Chondrocyte (in vitro differentiated cells): Measurements from ENCODE around the gene FGFBP2. TPM values are rescaled to one million over a fixed set of nuclear protein-coding genes. Genes with fewer than 3 reads are reported as not detected.

Experiments used
- DNase-seq: peaks from one replicate; pipeline ENCODE4 v3.0.0; 2021; ENCODE audit warnings: mixed read lengths, low spot score
- H3K27ac Mint-ChIP-seq: one replicate; pipeline ENCODE4 v1.8.0; 2021; ENCODE audit warnings: mild to moderate bottlenecking, moderate library complexity, mixed read lengths; ENCODE audit not compliant: unreplicated experiment
- H3K27me3 Mint-ChIP-seq: 2 replicates; pipeline ENCODE4 v1.8.0; 2021; ENCODE audit warnings: low read depth, mixed read lengths
- H3K36me3 Mint-ChIP-seq: 2 replicates; pipeline ENCODE4 v1.8.0; 2021; ENCODE audit warnings: low read depth, mixed read lengths
- H3K4me1 Mint-ChIP-seq: 2 replicates; pipeline ENCODE4 v1.8.0; 2021; ENCODE audit warnings: low read depth, mild to moderate bottlenecking, mixed read lengths
- H3K4me3 Mint-ChIP-seq: one replicate; pipeline ENCODE4 v1.8.0; 2021; ENCODE audit warnings: mild to moderate bottlenecking, moderate library complexity, mixed read lengths; ENCODE audit not compliant: unreplicated experiment
- H3K9me3 Mint-ChIP-seq: 2 replicates; pipeline ENCODE4 v1.8.0; 2021; ENCODE audit warnings: low read depth, mixed read lengths
- CTCF ChIP-seq: fragments of 200-600 bp; sonication (generic); IDR thresholded peaks from 2 replicates; pipeline ENCODE4 v1.5.0; 2021; ENCODE audit warnings: antibody characterized with exemption, mild to moderate bottlenecking, moderate library complexity
- total RNA-seq: library from RNA; stranded (reverse); gene quantifications from 3 replicates; pipeline ENCODE4 v1.2.1, GENCODE V29; 2021

FGFBP2 gene
- total RNA-seq, 1 donor from 2014 or later: not detected

GRCh38 chr4:15992167-15992485, 29.2 kb upstream of the FGFBP2 start:
- Mint-ChIP-seq H3K4me3 (no peak overlapping the region), H3K27ac (no peak overlapping the region), H3K4me1 (peaks cover 5% of the 10 kb centered on the region), H3K36me3 (no peaks in the 10 kb centered on the region), H3K9me3 (no peaks in the 10 kb centered on the region), H3K27me3 (peaks cover 2% of the 10 kb centered on the region)
- no peak for TF ChIP-seq CTCF
- no peak for DNase-seq

DNA sequence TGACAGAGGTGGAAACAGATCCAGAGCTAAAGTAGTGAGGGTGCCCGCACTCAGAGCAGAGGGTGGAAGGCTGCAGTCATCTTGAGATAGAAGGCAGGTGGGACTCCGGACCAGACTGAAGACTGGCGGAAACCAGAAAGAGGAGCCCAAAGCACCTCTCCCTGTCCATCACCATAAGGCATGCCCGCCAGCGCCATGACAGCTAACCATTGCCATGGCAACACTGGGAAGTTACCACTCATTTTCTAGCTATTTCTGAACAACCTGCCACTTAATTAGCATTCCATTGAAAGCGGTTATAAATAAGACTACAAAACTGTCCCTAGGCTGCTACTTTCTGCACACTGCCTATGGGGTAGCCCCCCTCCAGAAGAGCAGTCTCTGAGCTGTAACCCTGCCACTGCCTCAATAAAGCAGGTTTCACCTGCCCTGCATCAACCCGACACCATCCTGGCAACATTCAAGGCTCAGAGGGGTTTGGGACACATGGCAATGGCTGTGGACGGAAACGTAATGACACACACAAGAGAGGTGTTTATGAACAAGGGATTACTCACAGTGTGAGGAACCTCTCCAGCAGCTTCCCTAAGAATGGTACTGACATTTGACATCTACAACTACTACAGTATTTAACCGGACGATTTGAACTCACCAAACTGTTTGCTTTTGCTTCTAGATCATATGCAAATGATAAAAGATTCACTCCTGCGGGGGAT, 27.8 kb upstream of the FGFBP2 start:
- Mint-ChIP-seq H3K27me3 (peaks cover 2% of the 10 kb centered on the region), H3K4me3 (no peak overlapping the region), H3K27ac (no peak overlapping the region), H3K36me3 (no peaks in the 10 kb centered on the region), H3K4me1 (no peaks in the 10 kb centered on the region), H3K9me3 (no peaks in the 10 kb centered on the region)
- DNase-seq: no peak
- TF ChIP-seq CTCF: no peak

DNA sequence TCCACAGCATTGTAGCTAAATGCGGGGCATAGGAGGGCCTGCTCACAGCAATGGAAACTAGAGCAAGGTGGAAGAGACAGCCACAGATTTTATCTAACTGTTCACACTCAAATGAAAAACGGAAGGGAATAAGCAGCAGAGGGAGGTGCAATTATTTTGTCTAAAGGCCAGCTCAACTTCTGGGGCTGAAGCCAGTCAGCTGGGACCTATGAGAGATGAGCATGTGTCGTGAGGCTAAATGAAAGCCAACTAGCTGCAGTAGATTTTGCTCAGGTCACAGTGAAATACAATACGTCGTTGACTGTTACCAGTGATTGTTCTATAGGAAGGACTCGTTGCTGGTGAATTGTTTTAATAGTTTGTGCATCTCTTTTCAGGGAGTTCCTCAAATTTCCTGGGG, 26.4 kb upstream of the FGFBP2 start:
- H3K36me3 Mint-ChIP-seq: no peaks in the 10 kb centered on the region
- no peak for TF ChIP-seq CTCF

GRCh38 chr4:15988222-15988621, 25.2 kb upstream of the FGFBP2 start:
- H3K4me3 Mint-ChIP-seq: no peak overlapping the region
- TF ChIP-seq CTCF: no peak
- H3K9me3 Mint-ChIP-seq: no peaks in the 10 kb centered on the region
- H3K27ac Mint-ChIP-seq: no peak overlapping the region
- H3K36me3 Mint-ChIP-seq: no peaks in the 10 kb centered on the region
- DNase-seq: no peak
- H3K27me3 Mint-ChIP-seq: peaks cover 2% of the 10 kb centered on the region
- H3K4me1 Mint-ChIP-seq: peaks cover 5% of the 10 kb centered on the region

More for the DNA sequence above, 26.4 kb upstream of the FGFBP2 start:
- no peak overlapping the region for H3K27ac Mint-ChIP-seq
- no peaks in the 10 kb centered on the region for H3K9me3 Mint-ChIP-seq
- no peak overlapping the region for H3K4me3 Mint-ChIP-seq
- DNase-seq: no peak
- H3K27me3 Mint-ChIP-seq: peaks cover 2% of the 10 kb centered on the region
- no peaks in the 10 kb centered on the region for H3K4me1 Mint-ChIP-seq

DNA sequence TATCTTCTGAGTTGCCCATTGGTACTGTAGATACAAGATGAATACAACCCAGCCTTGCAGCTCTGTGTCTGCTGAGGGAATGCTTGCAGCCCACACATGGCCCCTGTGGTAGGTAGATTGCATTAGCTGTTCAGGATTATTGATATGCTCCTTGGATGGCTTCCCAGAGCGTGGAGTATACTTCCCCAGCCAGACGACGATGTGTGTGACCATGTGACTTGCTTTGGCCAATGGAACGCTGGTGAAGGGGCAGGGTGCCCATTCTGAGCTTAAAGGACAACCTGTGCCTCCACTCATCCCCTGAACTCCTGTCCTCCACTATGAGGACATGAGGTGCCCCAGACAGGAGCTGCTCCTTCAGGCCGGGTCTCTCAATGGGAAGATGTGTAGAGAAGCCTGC, 23.9 kb upstream of the FGFBP2 start:
- no peak for DNase-seq
- Mint-ChIP-seq H3K9me3 (no peaks in the 10 kb centered on the region), H3K27me3 (peaks cover under 1% of the 10 kb centered on the region), H3K36me3 (no peaks in the 10 kb centered on the region), H3K4me1 (peaks cover 13% of the 10 kb centered on the region), H3K4me3 (no peak overlapping the region), H3K27ac (no peak overlapping the region)
- TF ChIP-seq CTCF: no peak
